Measurements from ENCODE around the gene ROCK2.

GRCh38 chr2:11245322-11245721, 99.1 kb downstream of the ROCK2 start:
- TF ChIP-seq, protein P1, sequence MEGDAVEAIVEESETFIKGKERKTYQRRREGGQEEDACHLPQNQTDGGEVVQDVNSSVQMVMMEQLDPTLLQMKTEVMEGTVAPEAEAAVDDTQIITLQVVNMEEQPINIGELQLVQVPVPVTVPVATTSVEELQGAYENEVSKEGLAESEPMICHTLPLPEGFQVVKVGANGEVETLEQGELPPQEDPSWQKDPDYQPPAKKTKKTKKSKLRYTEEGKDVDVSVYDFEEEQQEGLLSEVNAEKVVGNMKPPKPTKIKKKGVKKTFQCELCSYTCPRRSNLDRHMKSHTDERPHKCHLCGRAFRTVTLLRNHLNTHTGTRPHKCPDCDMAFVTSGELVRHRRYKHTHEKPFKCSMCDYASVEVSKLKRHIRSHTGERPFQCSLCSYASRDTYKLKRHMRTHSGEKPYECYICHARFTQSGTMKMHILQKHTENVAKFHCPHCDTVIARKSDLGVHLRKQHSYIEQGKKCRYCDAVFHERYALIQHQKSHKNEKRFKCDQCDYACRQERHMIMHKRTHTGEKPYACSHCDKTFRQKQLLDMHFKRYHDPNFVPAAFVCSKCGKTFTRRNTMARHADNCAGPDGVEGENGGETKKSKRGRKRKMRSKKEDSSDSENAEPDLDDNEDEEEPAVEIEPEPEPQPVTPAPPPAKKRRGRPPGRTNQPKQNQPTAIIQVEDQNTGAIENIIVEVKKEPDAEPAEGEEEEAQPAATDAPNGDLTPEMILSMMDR (IDR thresholded peaks at IDR 0.05), result no peak
- TF ChIP-seq POLR2A (IDR thresholded peaks at IDR 0.05), result no peak

All from Peyer's patch (tissue), 4 donors.